ENCODE measurements around the gene FHIT.
"Not testable (repeated sequence)": the region's sequence is repeated elsewhere in the genome, so short reads cannot be mapped to it uniquely, and the experiment has no call there.

FHIT gene

GRCh38 chr3:60909526-60909925, 341.7 kb downstream of the FHIT start:
- DNase-seq, result no peak

GRCh38 chr3:60906283-60906682, 345.0 kb downstream of the FHIT start:
- no peak for DNase-seq

- no peak for DNase-seq
These were observed 352.9 kb downstream of the FHIT start for GRCh38 chr3:60898321-60898720.

GRCh38 chr3:60893946-60894345, 357.3 kb downstream of the FHIT start:
- DNase-seq, result no peak

GRCh38 chr3:60890226-60890625, 361.0 kb downstream of the FHIT start:
- no peak for DNase-seq

GRCh38 chr3:60888952-60889351, 362.3 kb downstream of the FHIT start:
- DNase-seq, result not testable (repeated sequence)

- DNase-seq, result no peak
These were observed 363.7 kb downstream of the FHIT start for GRCh38 chr3:60887574-60887973.

- DNase-seq, result no peak
These were observed 364.7 kb downstream of the FHIT start for GRCh38 chr3:60886518-60886917.

GRCh38 chr3:60884005-60884404, 367.2 kb downstream of the FHIT start:
- no peak for DNase-seq

GRCh38 chr3:60877188-60877587, 374.1 kb downstream of the FHIT start:
- DNase-seq, result no peak

- DNase-seq, result no peak
These were observed 380.9 kb downstream of the FHIT start for GRCh38 chr3:60870396-60870795.

- DNase-seq, result no peak
These were observed 384.1 kb downstream of the FHIT start for GRCh38 chr3:60867200-60867599.

- DNase-seq, result no peak
These were observed 394.8 kb downstream of the FHIT start for GRCh38 chr3:60856257-60857046.

- no peak for DNase-seq
These were observed 396.0 kb downstream of the FHIT start for GRCh38 chr3:60855250-60855649.

GRCh38 chr3:60854791-60855190, 396.5 kb downstream of the FHIT start:
- no peak for DNase-seq

GRCh38 chr3:60847791-60848190, 403.5 kb downstream of the FHIT start:
- no peak for DNase-seq

GRCh38 chr3:60844256-60844655, 407.0 kb downstream of the FHIT start:
- no peak for DNase-seq

- no peak for DNase-seq
These were observed 409.9 kb downstream of the FHIT start for GRCh38 chr3:60841355-60841754.

GRCh38 chr3:60839246-60839645, 412.0 kb downstream of the FHIT start:
- no peak for DNase-seq

- no peak for DNase-seq
These were observed 415.5 kb downstream of the FHIT start for GRCh38 chr3:60835796-60836195.

- no peak for DNase-seq
These were observed 422.2 kb downstream of the FHIT start for GRCh38 chr3:60829058-60829457.

- DNase-seq, result no peak
These were observed 423.6 kb downstream of the FHIT start for GRCh38 chr3:60827666-60828065.

- no peak for DNase-seq
These were observed 424.7 kb downstream of the FHIT start for GRCh38 chr3:60826511-60826910.

GRCh38 chr3:60812502-60812901, 438.8 kb downstream of the FHIT start:
- no peak for DNase-seq

- no peak for DNase-seq
These were observed 440.4 kb downstream of the FHIT start for GRCh38 chr3:60810881-60811280.

Data from stimulated activated CD4-positive, alpha-beta T cell treated with anti-CD3 and anti-CD28 coated beads, Interleukin-2, amount 100 ng/mL, for 48 hours (primary cell).